Stimulated activated naive CD8-positive, alpha-beta T cell treated with anti-CD3 and anti-CD28 coated beads, Interleukin-15, amount 100 ng/mL, for 72 hours (primary cell): Measurements from ENCODE around the gene TRIM62.

ENCODE experiments used
- ATAC-seq: fragments of 150-1000 bp; cut with Tn5 transposase; 2 replicates; pipeline ENCODE4 v1.10.0; 2021; ENCODE audit warnings: mild to moderate bottlenecking, moderate library complexity
- DNase-seq, 2 donors: peaks; one replicate each; pipeline ENCODE4 v3.0.0; 2021 to 2022
- H3K27ac Mint-ChIP-seq, 2 donors: one replicate each; pipeline ENCODE4 v1.8.0; 2022; ENCODE audit warnings: mild to moderate bottlenecking in 2 of 2, mixed read lengths in 2 of 2, moderate library complexity in 2 of 2
- H3K27me3 Mint-ChIP-seq: one replicate; pipeline ENCODE4 v1.8.0; 2022; ENCODE audit warnings: mixed read lengths
- H3K4me1 Mint-ChIP-seq: one replicate; pipeline ENCODE4 v1.8.0; 2022; ENCODE audit warnings: mild to moderate bottlenecking, mixed read lengths
- H3K4me3 Mint-ChIP-seq, 2 donors: one replicate each; pipeline ENCODE4 v1.8.0; 2022; ENCODE audit warnings: mild to moderate bottlenecking in 2 of 2, mixed read lengths in 2 of 2, moderate library complexity in 1 of 2
- H3K9me3 Mint-ChIP-seq, 2 donors: one replicate each; pipeline ENCODE4 v1.8.0; 2022; ENCODE audit warnings: mixed read lengths in 2 of 2

The TRIM62 gene

GRCh38 chr1:33186936-33187335, 5.1 kb upstream of the TRIM62 start:
- Mint-ChIP-seq H3K27me3 (peaks cover 37% of the 10 kb centered on the region), H3K4me3 (no peak overlapping the region), H3K27ac (no peak overlapping the region), H3K9me3 (peaks cover 0 to 9% of the 10 kb centered on the region in 2 donors), H3K4me1 (peaks cover 25% of the 10 kb centered on the region)
- ATAC-seq (no peak), DNase-seq (no peak)

- Mint-ChIP-seq H3K27me3 (peaks cover 37% of the 10 kb centered on the region), H3K27ac (no peak overlapping the region), H3K4me3 (no peak overlapping the region), H3K4me1 (peaks cover 21% of the 10 kb centered on the region), H3K9me3 (peaks cover 0 to 9% of the 10 kb centered on the region in 2 donors)
- ATAC-seq (no peak), DNase-seq (no peak)
Observed at GRCh38 chr1:33185541-33185940, 3.7 kb upstream of the TRIM62 start.

- Mint-ChIP-seq H3K4me3 (no peak overlapping the region), H3K27me3 (peaks cover 37% of the 10 kb centered on the region), H3K4me1 (peaks cover 28% of the 10 kb centered on the region), H3K27ac (no peak overlapping the region), H3K9me3 (peaks cover 0 to 9% of the 10 kb centered on the region in 2 donors)
- DNase-seq (no peak), ATAC-seq (no peak)
Observed at GRCh38 chr1:33183306-33183705, 1.5 kb upstream of the TRIM62 start.

- Mint-ChIP-seq H3K4me1 (peaks cover 28% of the 10 kb centered on the region), H3K27ac (no peak overlapping the region), H3K4me3 (peak overlapping the region in 1 of 2 donors; percentile 89), H3K9me3 (peaks cover 0 to 9% of the 10 kb centered on the region in 2 donors), H3K27me3 (peaks cover 37% of the 10 kb centered on the region)
- no peak for DNase-seq
- no peak for ATAC-seq
Observed at GRCh38 chr1:33182896-33183295, 1.1 kb upstream of the TRIM62 start.

GRCh38 chr1:33182401-33182841, 578 bp upstream of the TRIM62 start:
- H3K4me3 Mint-ChIP-seq, result peak overlapping the region; percentile 89 to 92
- peaks cover 28% of the 10 kb centered on the region for H3K4me1 Mint-ChIP-seq
- H3K9me3 Mint-ChIP-seq, result peaks cover 0 to 9% of the 10 kb centered on the region in 2 donors
- H3K27me3 Mint-ChIP-seq, result peaks cover 37% of the 10 kb centered on the region
- no peak for DNase-seq
- no peak for ATAC-seq
- H3K27ac Mint-ChIP-seq, result no peak overlapping the region

- peaks cover 37% of the 10 kb centered on the region for H3K27me3 Mint-ChIP-seq
- DNase-seq, result peak; percentile 73 to 81
- H3K4me1 Mint-ChIP-seq, result peaks cover 28% of the 10 kb centered on the region
- no peaks in the 10 kb centered on the region for H3K9me3 Mint-ChIP-seq
- H3K27ac Mint-ChIP-seq, result no peak overlapping the region
- ATAC-seq, result peak; percentile 94
- H3K4me3 Mint-ChIP-seq, result peak overlapping the region; percentile 89 to 92
Observed at GRCh38 chr1:33180911-33181890, 642 bp downstream of the TRIM62 start.

- Mint-ChIP-seq H3K4me1 (peaks cover 28% of the 10 kb centered on the region), H3K27ac (no peak overlapping the region), H3K27me3 (peaks cover 33% of the 10 kb centered on the region), H3K4me3 (peak overlapping the region; percentile 89 to 92), H3K9me3 (no peaks in the 10 kb centered on the region)
- peak; percentile 17 for ATAC-seq
- no peak for DNase-seq
Observed at GRCh38 chr1:33180226-33180910, 1.5 kb downstream of the TRIM62 start.

GRCh38 chr1:33178836-33179439, 2.9 kb downstream of the TRIM62 start:
- Mint-ChIP-seq H3K9me3 (no peaks in the 10 kb centered on the region), H3K4me1 (peaks cover 28% of the 10 kb centered on the region), H3K27ac (no peak overlapping the region), H3K27me3 (peaks cover 18% of the 10 kb centered on the region), H3K4me3 (no peak overlapping the region)
- ATAC-seq (no peak), DNase-seq (no peak)

GRCh38 chr1:33177996-33178540, 3.8 kb downstream of the TRIM62 start:
- no peak overlapping the region for H3K27ac Mint-ChIP-seq

GRCh38 chr1:33176887-33177286, 5.0 kb downstream of the TRIM62 start:
- DNase-seq, result no peak
- no peak for ATAC-seq
- no peaks in the 10 kb centered on the region for H3K9me3 Mint-ChIP-seq
- H3K27me3 Mint-ChIP-seq, result no peaks in the 10 kb centered on the region
- H3K4me3 Mint-ChIP-seq, result no peak overlapping the region
- H3K27ac Mint-ChIP-seq, result no peak overlapping the region
- H3K4me1 Mint-ChIP-seq, result peaks cover 24% of the 10 kb centered on the region

More at GRCh38 chr1:33177996-33178540, 3.8 kb downstream of the TRIM62 start:
- ATAC-seq (no peak), DNase-seq (no peak)
- Mint-ChIP-seq H3K9me3 (no peaks in the 10 kb centered on the region), H3K4me3 (no peak overlapping the region), H3K4me1 (peaks cover 28% of the 10 kb centered on the region), H3K27me3 (peaks cover 10% of the 10 kb centered on the region)

- H3K9me3 Mint-ChIP-seq, result no peaks in the 10 kb centered on the region
Observed at GRCh38 chr1:33176362-33176850, 5.4 kb downstream of the TRIM62 start.

GRCh38 chr1:33175865-33176264, 6.0 kb downstream of the TRIM62 start:
- Mint-ChIP-seq H3K9me3 (no peaks in the 10 kb centered on the region), H3K27ac (peak overlapping the region in 1 of 2 donors; percentile 40), H3K27me3 (no peaks in the 10 kb centered on the region), H3K4me1 (peaks cover 19% of the 10 kb centered on the region), H3K4me3 (no peak overlapping the region)
- ATAC-seq (no peak), DNase-seq (no peak)

More at GRCh38 chr1:33176362-33176850, 5.4 kb downstream of the TRIM62 start:
- no peak for ATAC-seq
- no peaks in the 10 kb centered on the region for H3K27me3 Mint-ChIP-seq
- no peak overlapping the region for H3K4me3 Mint-ChIP-seq
- H3K27ac Mint-ChIP-seq, result no peak overlapping the region
- peaks cover 24% of the 10 kb centered on the region for H3K4me1 Mint-ChIP-seq
- DNase-seq, result no peak

- ATAC-seq (no peak), DNase-seq (no peak)
- H3K27me3 Mint-ChIP-seq, result no peaks in the 10 kb centered on the region
- H3K4me3 Mint-ChIP-seq, result no peak overlapping the region
- H3K27ac Mint-ChIP-seq, result peak overlapping the region in 1 of 2 donors; percentile 10
- no peaks in the 10 kb centered on the region for H3K9me3 Mint-ChIP-seq
- H3K4me1 Mint-ChIP-seq, result peaks cover 8% of the 10 kb centered on the region
Observed at GRCh38 chr1:33173091-33173490, 8.8 kb downstream of the TRIM62 start.

GRCh38 chr1:33171977-33172813, 9.6 kb downstream of the TRIM62 start:
- H3K27ac Mint-ChIP-seq, result peak overlapping the region in 1 of 2 donors; percentile 57
- peaks cover 8% of the 10 kb centered on the region for H3K4me1 Mint-ChIP-seq
- H3K4me3 Mint-ChIP-seq, result no peak overlapping the region
- H3K27me3 Mint-ChIP-seq, result no peaks in the 10 kb centered on the region
- ATAC-seq, result no peak
- no peaks in the 10 kb centered on the region for H3K9me3 Mint-ChIP-seq
- no peak for DNase-seq
